SK-N-SH treated with all-trans-retinoic acid at 6 μM for 48 hours (cell line): Measurements from ENCODE around the gene FOXJ3.

ENCODE experiments used
- ATAC-seq: fragments of 200-7000 bp; cut with Tn5 transposase; 3 replicates; pipeline ENCODE4 v1.9.1; 2020; ENCODE audit warnings: mild to moderate bottlenecking, moderate library complexity
- BACH2 ChIP-seq: fragments of 250-450 bp; sonication (Bioruptor Pico); IDR thresholded peaks from 2 replicates; pipeline ENCODE4 v1.9.0; 2021; ENCODE audit warnings: mild to moderate bottlenecking, borderline replicate concordance
- CREB5 ChIP-seq: fragments of 250-450 bp; sonication (Bioruptor Pico); IDR thresholded peaks from 2 replicates; pipeline ENCODE4 v1.5.1; 2020; ENCODE audit warnings: low read depth, mild to moderate bottlenecking, moderate library complexity
- CSDC2 ChIP-seq: fragments of 250-450 bp; sonication (Bioruptor Pico); IDR thresholded peaks from 2 replicates; pipeline ENCODE4 v1.5.0; 2020; ENCODE audit warnings: mild to moderate bottlenecking, moderate library complexity
- CSRNP3 ChIP-seq: fragments of 250-450 bp; sonication (Bioruptor Pico); IDR thresholded peaks from 2 replicates; pipeline ENCODE4 v1.5.1; 2021; ENCODE audit warnings: mild to moderate bottlenecking, moderate library complexity
- ESRRG ChIP-seq: fragments of 250-450 bp; sonication (Bioruptor Pico); IDR thresholded peaks from 2 replicates; pipeline ENCODE4 v1.6.1; 2021; ENCODE audit warnings: mild to moderate bottlenecking
- GLIS3 ChIP-seq: fragments of 250-450 bp; sonication (Bioruptor Pico); IDR thresholded peaks from 2 replicates; pipeline ENCODE4 v1.5.0; 2020; ENCODE audit warnings: mild to moderate bottlenecking, moderate library complexity
- ISL1 ChIP-seq: fragments of 250-450 bp; sonication (Bioruptor Pico); IDR thresholded peaks from 2 replicates; pipeline ENCODE4 v2.1.2; 2022; ENCODE audit warnings: mild to moderate bottlenecking, moderate library complexity
- OSR1 ChIP-seq: fragments of 250-450 bp; sonication (Bioruptor Pico); IDR thresholded peaks from 2 replicates; pipeline ENCODE4 v1.8.0; 2022; ENCODE audit warnings: moderate library complexity, mild to moderate bottlenecking, inconsistent platforms
- PATZ1 ChIP-seq: fragments of 250-450 bp; sonication (Bioruptor Pico); IDR thresholded peaks from 2 replicates; pipeline ENCODE4 v1.8.0; 2020; ENCODE audit warnings: mild to moderate bottlenecking, moderate library complexity, borderline replicate concordance
- RARB ChIP-seq: fragments of 250-450 bp; sonication (Bioruptor Pico); IDR thresholded peaks from 2 replicates; pipeline ENCODE4 v1.8.0; 2021; ENCODE audit warnings: mild to moderate bottlenecking, moderate library complexity
- SNAI2 ChIP-seq: fragments of 250-450 bp; sonication (Bioruptor Pico); IDR thresholded peaks from 2 replicates; pipeline ENCODE4 v1.5.0; 2020; ENCODE audit warnings: mild to moderate bottlenecking, moderate library complexity
- TCF4 ChIP-seq: fragments of 250-450 bp; sonication (Bioruptor Pico); IDR thresholded peaks from 2 replicates; pipeline ENCODE4 v1.8.0; 2021; ENCODE audit warnings: mild to moderate bottlenecking, moderate library complexity, borderline replicate concordance
- TOX ChIP-seq: fragments of 250-450 bp; sonication (Bioruptor Pico); IDR thresholded peaks from 2 replicates; pipeline ENCODE4 v1.8.0; 2021; ENCODE audit warnings: mild to moderate bottlenecking, moderate library complexity, borderline replicate concordance
- ZC3H10 ChIP-seq: fragments of 250-450 bp; sonication (Bioruptor Pico); IDR thresholded peaks from 2 replicates; pipeline ENCODE4 v1.5.1; 2021; ENCODE audit warnings: mild to moderate bottlenecking, moderate library complexity
- ZFP3 ChIP-seq: fragments of 250-450 bp; sonication (Bioruptor Pico); IDR thresholded peaks from 2 replicates; pipeline ENCODE4 v1.5.0; 2020; ENCODE audit warnings: mild to moderate bottlenecking, moderate library complexity
- ZFP30 ChIP-seq: fragments of 450-650 bp; formaldehyde crosslinking; IDR thresholded peaks from 2 replicates; pipeline ENCODE4 v1.5.0; 2022; ENCODE audit warnings: mild to moderate bottlenecking, moderate library complexity
- ZNF8 ChIP-seq: fragments of 450-650 bp; formaldehyde crosslinking; IDR thresholded peaks from 2 replicates; pipeline ENCODE4 v1.5.0; 2020; ENCODE audit warnings: mild to moderate bottlenecking, moderate library complexity

The FOXJ3 gene

GRCh38 chr1:42133390-42133789, 201.6 kb downstream of the FOXJ3 start:
- no peak for ATAC-seq
- TF ChIP-seq RARB (CRISPR knock-in tag) (no peak), CREB5 (CRISPR knock-in tag) (no peak), ZC3H10 (CRISPR knock-in tag) (no peak), SNAI2 (CRISPR knock-in tag) (no peak), ESRRG (no peak), CSDC2 (no peak), PATZ1 (CRISPR knock-in tag) (no peak), ZFP30 (CRISPR knock-in tag) (no peak)
- TF ChIP-seq, all 23 proteins: peak for 0

GRCh38 chr1:42130061-42130660, 204.9 kb downstream of the FOXJ3 start:
- TF ChIP-seq TCF4 (no peak), GLIS3 (CRISPR knock-in tag) (no peak), ZFP30 (CRISPR knock-in tag) (no peak), BACH2 (no peak), SNAI2 (CRISPR knock-in tag) (no peak), ZFP3 (CRISPR knock-in tag) (no peak), TOX (CRISPR knock-in tag) (no peak), OSR1 (CRISPR knock-in tag) (no peak), ZC3H10 (CRISPR knock-in tag) (no peak), ZNF8 (CRISPR knock-in tag) (no peak)
- no peak for ATAC-seq

GRCh38 chr1:42128964-42129363, 206.1 kb downstream of the FOXJ3 start:
- ATAC-seq: no peak
- TF ChIP-seq SNAI2 (CRISPR knock-in tag): no peak
- TF ChIP-seq CSRNP3 (CRISPR knock-in tag): no peak
- no peak for TF ChIP-seq TOX (CRISPR knock-in tag)
- no peak for TF ChIP-seq ZFP30 (CRISPR knock-in tag)

- TF ChIP-seq TCF4 (no peak), RARB (CRISPR knock-in tag) (no peak), ZFP30 (CRISPR knock-in tag) (no peak), GLIS3 (CRISPR knock-in tag) (no peak)
- ATAC-seq: no peak
Observed at GRCh38 chr1:42128499-42128898, 206.5 kb downstream of the FOXJ3 start.

GRCh38 chr1:42127767-42128166, 207.3 kb downstream of the FOXJ3 start:
- no peak for ATAC-seq
- no peak for TF ChIP-seq ZC3H10 (CRISPR knock-in tag)
- no peak for TF ChIP-seq CSDC2
- TF ChIP-seq ISL1: no peak
- no peak for TF ChIP-seq TCF4
- no peak for TF ChIP-seq RARB (CRISPR knock-in tag)
- no peak for TF ChIP-seq ZFP3 (CRISPR knock-in tag)
- TF ChIP-seq, all 23 proteins: peak for 0
